Calu3 (cell line): Measurements from ENCODE around the gene OR6P1. TPM values are rescaled to one million over a fixed set of nuclear protein-coding genes. Genes with fewer than 3 reads are reported as not detected.

ENCODE experiments used
- BruUV-seq: library from RNA; stranded (reverse); fragments of 400-500 nt; replicated peaks from 2 replicates; lab custom pipeline; 2021; lab: Mats Ljungman, UMichigan
- CTCF ChIA-PET: fragments of 300-600 bp; sonication (Branson Sonifier 250); formaldehyde crosslinking; loops from one replicate; lab custom pipeline; 2022; ENCODE audit warnings: antibody characterized with exemption; lab: Charles Lee
- DNase-seq: peaks from one replicate; pipeline ENCODE4 v3.0.0; 2022
- H3K27ac Mint-ChIP-seq: one replicate; pipeline ENCODE4 v1.8.0; 2022; ENCODE audit warnings: mixed read lengths; ENCODE audit not compliant: unreplicated experiment
- H3K27me3 Mint-ChIP-seq: one replicate; pipeline ENCODE4 v1.8.0; 2022; ENCODE audit warnings: mixed read lengths; ENCODE audit not compliant: unreplicated experiment
- H3K36me3 Mint-ChIP-seq: one replicate; pipeline ENCODE4 v1.8.0; 2022; ENCODE audit warnings: mild to moderate bottlenecking, moderate library complexity, mixed read lengths; ENCODE audit not compliant: insufficient read depth, unreplicated experiment
- H3K4me1 Mint-ChIP-seq: one replicate; pipeline ENCODE4 v1.8.0; 2022; ENCODE audit warnings: mild to moderate bottlenecking, low read depth, mixed read lengths; ENCODE audit not compliant: unreplicated experiment
- H3K4me3 Mint-ChIP-seq: one replicate; pipeline ENCODE4 v1.8.0; 2022; ENCODE audit warnings: mild to moderate bottlenecking, low read depth, moderate library complexity, mixed read lengths; ENCODE audit not compliant: unreplicated experiment
- H3K9me3 Mint-ChIP-seq: one replicate; pipeline ENCODE4 v1.8.0; 2022; ENCODE audit warnings: low read depth, mixed read lengths; ENCODE audit not compliant: unreplicated experiment
- CTCF ChIP-seq: fragments of 200-600 bp; IDR thresholded peaks from one replicate; pipeline ENCODE4 v1.8.0; 2022; ENCODE audit warnings: antibody characterized with exemption; ENCODE audit not compliant: unreplicated experiment
- intact Hi-C: fragments of 100-400 bp; cut with micrococcal nuclease; formaldehyde crosslinking; loops from one replicate; pipeline ENCODE4 v1.10.0; 2022; ENCODE audit not compliant: unreplicated experiment
- total RNA-seq: library from RNA; stranded (reverse); gene quantifications from 2 replicates; pipeline ENCODE4 v1.2.3, GENCODE V29; 2022

OR6P1 gene
- total RNA-seq, 1 experiment from 2014 or later, result not detected

- Mint-ChIP-seq H3K27me3 (peaks cover 28% of the 10 kb centered on the region), H3K9me3 (no peaks in the 10 kb centered on the region), H3K36me3 (no peaks in the 10 kb centered on the region), H3K4me3 (no peak within 1 kb of the TSS), H3K27ac (no peak within 1 kb of the TSS), H3K4me1 (no peaks in the 10 kb centered on the region)
- DNase-seq, result no peak
- CTCF ChIA-PET, result no interaction called here
- no peak for TF ChIP-seq CTCF
- BruUV-seq, result no TSS peak
- intact Hi-C loops, result no loop called here
These were observed 34.6 kb upstream of the OR6P1 start, which contains the start of gene OR10Z1 for GRCh38 chr1:158604968-158605367. Gene OR10Z1 (plus strand): TSS chr1:158605268. CDS start chr1:158606439, 1,171 bp downstream.

DNA sequence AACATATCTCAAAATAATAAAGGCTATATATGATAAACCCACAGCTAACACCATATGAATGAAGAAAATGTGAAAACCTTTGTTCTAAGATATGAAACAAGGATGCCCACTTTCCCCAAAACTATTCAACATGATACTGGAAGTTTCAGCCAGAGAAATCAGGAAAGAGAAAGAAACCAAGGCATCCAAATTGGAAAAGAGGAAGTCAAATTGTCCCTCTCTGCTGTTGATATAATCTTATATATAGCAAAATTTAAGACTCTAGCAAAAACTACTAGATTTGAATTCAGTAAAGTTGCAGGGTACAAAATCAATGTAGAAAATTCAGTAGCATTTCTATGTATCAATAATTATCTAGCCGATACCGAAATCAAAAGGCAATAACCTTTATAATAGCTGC is 30.4 kb upstream of the OR6P1 start:
- peaks cover 10% of the 10 kb centered on the region for H3K9me3 Mint-ChIP-seq
- CTCF ChIA-PET, result no interaction called here
- no TSS peak for BruUV-seq
- no peaks in the 10 kb centered on the region for H3K4me1 Mint-ChIP-seq
- DNase-seq, result no peak
- H3K4me3 Mint-ChIP-seq, result no peak overlapping the region
- no peak for TF ChIP-seq CTCF
- intact Hi-C loops, result no loop called here
- peaks cover 14% of the 10 kb centered on the region for H3K27me3 Mint-ChIP-seq
- H3K27ac Mint-ChIP-seq, result no peak overlapping the region
- no peaks in the 10 kb centered on the region for H3K36me3 Mint-ChIP-seq

- Mint-ChIP-seq H3K27me3 (no peaks in the 10 kb centered on the region), H3K36me3 (no peaks in the 10 kb centered on the region), H3K4me1 (no peaks in the 10 kb centered on the region), H3K27ac (no peak overlapping the region), H3K4me3 (no peak overlapping the region), H3K9me3 (peaks cover 8% of the 10 kb centered on the region)
- CTCF ChIA-PET, result no interaction called here
- intact Hi-C loops, result no loop called here
- no peak for TF ChIP-seq CTCF
- no peak for DNase-seq
- BruUV-seq, result no TSS peak
These were observed 16.6 kb upstream of the OR6P1 start for GRCh38 chr1:158586942-158587341.

- BruUV-seq, result no TSS peak
- no peaks in the 10 kb centered on the region for H3K4me1 Mint-ChIP-seq
- TF ChIP-seq CTCF, result no peak
- H3K27ac Mint-ChIP-seq, result no peak overlapping the region
- DNase-seq, result no peak
- no peak overlapping the region for H3K4me3 Mint-ChIP-seq
- H3K27me3 Mint-ChIP-seq, result no peaks in the 10 kb centered on the region
- intact Hi-C loops, result no loop called here
- H3K36me3 Mint-ChIP-seq, result no peaks in the 10 kb centered on the region
- CTCF ChIA-PET, result no interaction called here
- peaks cover 6% of the 10 kb centered on the region for H3K9me3 Mint-ChIP-seq
These were observed 13.6 kb upstream of the OR6P1 start for GRCh38 chr1:158583962-158584361.
